ENCODE measurements around the gene USP36.

USP36 gene

DNA sequence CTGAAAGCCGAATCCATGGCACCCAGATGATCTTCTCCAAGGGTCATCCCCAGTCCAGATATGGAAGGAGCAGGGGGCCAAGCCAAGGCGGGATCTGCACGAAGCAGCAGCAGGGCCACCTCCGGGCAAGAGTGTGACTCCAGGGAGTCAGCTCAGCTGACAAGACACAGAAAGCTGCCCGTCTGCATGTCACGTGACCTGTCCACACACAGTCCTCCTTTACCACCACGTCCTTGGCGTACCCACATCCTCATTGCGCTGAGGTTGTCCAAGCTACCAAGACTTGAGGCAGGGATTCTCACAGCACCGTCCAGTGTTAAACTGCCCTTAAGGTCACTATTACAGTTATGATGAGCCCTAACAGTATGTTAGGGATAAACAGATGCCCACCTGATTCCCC lies 47.2 kb downstream of the USP36 start:
- Histone ChIP-seq H3K27me3 (ENCODE audit: insufficient read depth, insufficient read length) (no peaks in the 10 kb centered on the region), H3K9ac (ENCODE audit: insufficient read length, low read depth) (no peak overlapping the region), H3K9me3 (ENCODE audit: insufficient read depth, low read length) (no peaks in the 10 kb centered on the region), H3K36me3 (ENCODE audit: insufficient read depth, insufficient read length, low read length) (peaks cover 71% of the 10 kb centered on the region), H3K4me3 (ENCODE audit: insufficient read length, low read depth) (no peak overlapping the region), H3K4me1 (ENCODE audit: insufficient read depth, insufficient read length) (peaks cover 6% of the 10 kb centered on the region)
- DNase-seq (ENCODE audit: low read depth, low spot score) = no peak
- no peak for TF ChIP-seq ZNF274 (IDR thresholded peaks at IDR 0.05; ENCODE audit: low read depth, low read length)
- no peak for TF ChIP-seq SUZ12 (IDR thresholded peaks at IDR 0.05; ENCODE audit: extremely low read depth, insufficient read depth, insufficient read length)
- TF ChIP-seq YY1 (IDR thresholded peaks at IDR 0.05; ENCODE audit: insufficient read depth, insufficient read length) = no peak

DNA sequence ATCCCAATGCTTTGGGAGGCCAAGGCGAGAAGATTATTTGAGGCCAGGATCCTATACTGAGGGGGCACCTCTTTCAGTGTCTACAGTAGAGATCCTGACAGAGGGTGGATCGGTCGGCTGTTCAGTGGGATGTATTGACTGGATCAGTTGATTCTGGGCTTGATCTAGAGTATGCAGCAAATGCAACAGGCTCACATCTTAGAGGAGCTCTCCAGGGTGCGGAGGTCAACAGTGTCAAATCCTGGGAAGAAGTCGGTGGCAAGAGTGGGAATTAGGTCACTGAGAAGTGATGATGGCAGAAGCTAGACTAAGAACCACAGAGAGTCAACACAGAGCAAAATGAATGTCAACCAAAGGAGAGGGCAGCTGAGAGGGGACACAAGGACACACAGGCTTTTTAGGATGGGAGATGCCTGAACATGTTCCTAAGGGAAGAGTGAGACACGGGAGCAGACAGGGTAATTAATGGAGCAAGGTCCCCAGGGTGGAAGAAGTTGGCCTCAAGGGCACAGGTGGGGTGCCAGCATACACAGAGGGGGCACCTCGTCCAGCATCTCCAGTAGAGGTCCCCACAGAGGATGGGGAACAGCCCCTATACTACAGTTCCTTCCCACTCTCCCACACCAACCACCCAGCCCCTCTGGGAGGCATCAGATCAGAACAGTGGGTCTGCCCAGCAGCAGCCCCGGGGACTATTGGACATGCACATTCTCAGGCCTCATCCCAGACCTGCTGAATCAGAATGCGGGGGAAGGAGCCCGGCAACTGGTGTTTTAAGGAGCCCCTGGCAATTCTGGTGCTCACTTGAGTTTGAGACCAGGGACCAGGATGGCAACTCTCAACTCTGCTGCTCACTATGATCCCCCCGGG lies 48.5 kb downstream of the USP36 start:
- Histone ChIP-seq H3K4me1 (ENCODE audit: insufficient read depth, insufficient read length) (peaks cover 8% of the 10 kb centered on the region), H3K9me3 (ENCODE audit: insufficient read depth, low read length) (no peaks in the 10 kb centered on the region), H3K9ac (ENCODE audit: insufficient read length, low read depth) (no peak overlapping the region), H3K4me3 (ENCODE audit: insufficient read length, low read depth) (no peak overlapping the region), H3K27me3 (ENCODE audit: insufficient read depth, insufficient read length) (no peaks in the 10 kb centered on the region), H3K36me3 (ENCODE audit: insufficient read depth, insufficient read length, low read length) (peaks cover 59% of the 10 kb centered on the region)
- TF ChIP-seq ZNF274 (IDR thresholded peaks at IDR 0.05; ENCODE audit: low read depth, low read length) = no peak
- no peak for TF ChIP-seq YY1 (IDR thresholded peaks at IDR 0.05; ENCODE audit: insufficient read depth, insufficient read length)
- DNase-seq (ENCODE audit: low read depth, low spot score) = no peak

DNA sequence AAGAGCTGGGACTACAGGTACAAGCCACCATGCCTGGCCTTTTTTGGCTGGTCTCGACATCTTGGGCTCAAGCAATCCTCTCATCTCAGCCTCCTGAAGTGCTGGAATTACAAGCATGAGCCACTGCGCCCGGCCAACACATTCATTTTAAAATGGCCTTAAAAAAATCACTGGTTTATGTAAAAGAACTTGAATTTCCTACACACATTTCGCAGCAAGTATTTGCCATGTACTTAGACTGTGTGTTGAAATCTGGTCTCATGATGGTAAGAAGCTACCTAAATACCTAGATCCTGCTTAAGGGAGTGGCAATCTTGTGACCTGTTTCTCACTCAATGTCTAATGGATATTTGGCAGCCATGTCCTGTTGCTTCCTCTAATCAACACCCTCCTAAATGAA lies 50.1 kb downstream of the USP36 start:
- no peaks in the 10 kb centered on the region for H3K27me3 ChIP-seq (ENCODE audit: insufficient read depth, insufficient read length)
- no peaks in the 10 kb centered on the region for H3K9me3 ChIP-seq (ENCODE audit: insufficient read depth, low read length)
- no peak overlapping the region for H3K9ac ChIP-seq (ENCODE audit: insufficient read length, low read depth)
- DNase-seq (ENCODE audit: low read depth, low spot score) = no peak
- peaks cover 10% of the 10 kb centered on the region for H3K4me1 ChIP-seq (ENCODE audit: insufficient read depth, insufficient read length)
- peaks cover 44% of the 10 kb centered on the region for H3K36me3 ChIP-seq (ENCODE audit: insufficient read depth, insufficient read length, low read length)
- TF ChIP-seq ZNF274 (IDR thresholded peaks at IDR 0.05; ENCODE audit: low read depth, low read length) (no peak), YY1 (IDR thresholded peaks at IDR 0.05; ENCODE audit: insufficient read depth, insufficient read length) (no peak), SUZ12 (IDR thresholded peaks at IDR 0.05; ENCODE audit: extremely low read depth, insufficient read depth, insufficient read length) (no peak)
- no peak overlapping the region for H3K4me3 ChIP-seq (ENCODE audit: insufficient read length, low read depth)

DNA sequence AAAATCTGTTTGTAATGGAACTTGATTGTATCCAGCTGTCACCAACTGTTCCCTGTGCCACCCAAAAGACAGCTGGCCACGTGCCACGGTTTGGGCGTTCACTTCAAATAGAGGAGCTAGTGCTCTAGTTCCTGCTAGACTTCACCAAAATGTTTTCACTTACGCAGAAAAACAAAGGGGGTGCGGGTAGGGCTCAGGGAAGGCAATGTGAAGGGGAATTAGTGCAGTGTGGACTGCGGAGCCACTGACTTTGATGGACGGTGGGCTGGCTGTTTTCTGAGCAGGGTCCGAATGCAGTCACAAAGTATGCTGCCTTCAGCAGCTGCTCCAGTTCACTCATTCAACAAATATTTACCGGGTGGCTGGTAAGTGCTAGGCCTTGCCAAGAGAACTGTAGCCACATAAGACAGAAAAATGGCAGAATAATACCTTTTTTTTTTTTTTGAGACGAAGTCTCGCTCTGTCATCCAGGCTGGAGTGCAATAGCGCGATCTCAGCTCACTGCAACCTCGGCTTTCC lies 50.9 kb downstream of the USP36 start:
- H3K36me3 ChIP-seq (ENCODE audit: insufficient read depth, insufficient read length, low read length) = peaks cover 37% of the 10 kb centered on the region
- H3K4me3 ChIP-seq (ENCODE audit: insufficient read length, low read depth) = no peak overlapping the region
- no peaks in the 10 kb centered on the region for H3K27me3 ChIP-seq (ENCODE audit: insufficient read depth, insufficient read length)
- TF ChIP-seq SUZ12 (IDR thresholded peaks at IDR 0.05; ENCODE audit: extremely low read depth, insufficient read depth, insufficient read length) (no peak), YY1 (IDR thresholded peaks at IDR 0.05; ENCODE audit: insufficient read depth, insufficient read length) (no peak), ZNF274 (IDR thresholded peaks at IDR 0.05; ENCODE audit: low read depth, low read length) (no peak)
- no peak for DNase-seq (ENCODE audit: low read depth, low spot score)
- peak overlapping the region; percentile 11 for H3K9ac ChIP-seq (ENCODE audit: insufficient read length, low read depth)
- no peaks in the 10 kb centered on the region for H3K9me3 ChIP-seq (ENCODE audit: insufficient read depth, low read length)
- H3K4me1 ChIP-seq (ENCODE audit: insufficient read depth, insufficient read length) = peaks cover 10% of the 10 kb centered on the region

DNA sequence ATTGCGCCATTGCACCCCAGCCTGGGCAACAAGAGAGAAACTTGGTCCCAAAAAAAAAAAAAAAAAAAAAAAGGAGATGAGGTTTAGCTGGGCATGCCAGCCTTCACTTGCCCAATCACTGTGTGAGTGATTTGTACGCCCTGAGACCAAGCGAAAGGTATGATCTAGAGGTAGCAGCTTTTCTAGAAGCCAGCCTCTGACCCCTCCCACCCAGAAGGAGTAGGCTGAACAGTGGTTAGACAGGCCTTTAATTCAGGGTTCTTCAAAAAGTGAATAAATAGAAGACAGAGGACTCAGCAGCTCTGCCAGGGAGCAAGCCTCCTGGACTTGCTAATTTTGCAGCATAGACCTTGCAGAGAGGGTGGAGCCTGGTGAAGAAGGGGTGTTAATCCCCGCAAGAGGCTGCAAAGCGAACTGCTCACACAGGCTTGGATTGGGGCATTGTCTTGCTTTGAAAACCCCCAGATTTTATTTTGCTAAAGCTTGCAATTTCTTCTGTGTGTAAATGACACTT lies 51.4 kb downstream of the USP36 start:
- H3K27me3 ChIP-seq (ENCODE audit: insufficient read depth, insufficient read length) = no peaks in the 10 kb centered on the region
- TF ChIP-seq ZNF274 (IDR thresholded peaks at IDR 0.05; ENCODE audit: low read depth, low read length) = no peak
- TF ChIP-seq YY1 (IDR thresholded peaks at IDR 0.05; ENCODE audit: insufficient read depth, insufficient read length) = no peak
- TF ChIP-seq SUZ12 (IDR thresholded peaks at IDR 0.05; ENCODE audit: extremely low read depth, insufficient read depth, insufficient read length) = no peak
- no peaks in the 10 kb centered on the region for H3K9me3 ChIP-seq (ENCODE audit: insufficient read depth, low read length)
- H3K36me3 ChIP-seq (ENCODE audit: insufficient read depth, insufficient read length, low read length) = peaks cover 33% of the 10 kb centered on the region
- no peak overlapping the region for H3K4me3 ChIP-seq (ENCODE audit: insufficient read length, low read depth)
- no peak for DNase-seq (ENCODE audit: low read depth, low spot score)
- H3K4me1 ChIP-seq (ENCODE audit: insufficient read depth, insufficient read length) = peaks cover 10% of the 10 kb centered on the region
- no peak overlapping the region for H3K9ac ChIP-seq (ENCODE audit: insufficient read length, low read depth)

DNA sequence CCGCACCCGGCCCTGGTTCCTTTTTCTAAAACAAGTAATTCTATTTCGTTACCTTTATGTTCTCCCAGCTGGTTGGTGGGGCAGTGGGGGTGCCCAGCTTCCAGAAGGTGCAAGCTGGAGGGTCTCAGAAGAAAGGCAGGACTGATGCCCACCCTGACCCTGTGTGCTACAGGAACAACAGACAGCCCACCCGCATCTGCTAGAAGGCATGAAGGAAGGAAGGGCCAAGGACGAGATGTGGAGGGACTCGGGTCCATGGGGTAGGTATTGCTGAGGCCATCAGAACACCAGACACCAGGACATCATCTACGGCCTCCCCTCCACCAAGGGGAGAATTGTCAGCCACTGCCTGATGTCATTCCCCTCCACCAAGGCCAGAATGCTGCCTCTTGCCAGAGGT lies 52.2 kb downstream of the USP36 start:
- H3K4me3 ChIP-seq (ENCODE audit: insufficient read length, low read depth) = no peak overlapping the region
- no peaks in the 10 kb centered on the region for H3K9me3 ChIP-seq (ENCODE audit: insufficient read depth, low read length)
- DNase-seq (ENCODE audit: low read depth, low spot score) = no peak
- peaks cover 10% of the 10 kb centered on the region for H3K4me1 ChIP-seq (ENCODE audit: insufficient read depth, insufficient read length)
- peaks cover 25% of the 10 kb centered on the region for H3K36me3 ChIP-seq (ENCODE audit: insufficient read depth, insufficient read length, low read length)
- H3K9ac ChIP-seq (ENCODE audit: insufficient read length, low read depth) = no peak overlapping the region
- TF ChIP-seq YY1 (IDR thresholded peaks at IDR 0.05; ENCODE audit: insufficient read depth, insufficient read length) (no peak), ZNF274 (IDR thresholded peaks at IDR 0.05; ENCODE audit: low read depth, low read length) (no peak)
- no peaks in the 10 kb centered on the region for H3K27me3 ChIP-seq (ENCODE audit: insufficient read depth, insufficient read length)

DNA sequence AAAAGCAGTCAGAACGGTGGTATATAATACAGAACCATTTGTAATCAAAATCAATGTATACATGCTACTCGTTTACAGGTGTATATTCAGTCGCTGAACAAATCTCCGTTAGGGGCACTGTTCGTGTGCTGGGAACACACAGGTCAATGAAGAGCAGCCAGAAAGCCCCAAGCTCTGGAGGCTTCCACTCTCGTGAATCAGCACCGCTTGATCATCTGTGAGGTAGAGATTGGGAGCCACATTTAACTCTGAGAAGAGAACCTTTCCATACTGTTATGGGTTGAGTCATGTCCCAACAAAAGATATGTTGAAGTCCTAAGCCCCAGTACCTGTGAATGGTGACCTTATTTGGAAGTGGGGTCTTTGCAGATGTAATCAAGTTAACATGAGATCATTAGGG lies 53.2 kb downstream of the USP36 start:
- Histone ChIP-seq H3K36me3 (ENCODE audit: insufficient read depth, insufficient read length, low read length) (peaks cover 18% of the 10 kb centered on the region), H3K9me3 (ENCODE audit: insufficient read depth, low read length) (no peaks in the 10 kb centered on the region), H3K4me3 (ENCODE audit: insufficient read length, low read depth) (no peak overlapping the region), H3K9ac (ENCODE audit: insufficient read length, low read depth) (no peak overlapping the region), H3K4me1 (ENCODE audit: insufficient read depth, insufficient read length) (peaks cover 10% of the 10 kb centered on the region), H3K27me3 (ENCODE audit: insufficient read depth, insufficient read length) (no peaks in the 10 kb centered on the region)
- TF ChIP-seq YY1 (IDR thresholded peaks at IDR 0.05; ENCODE audit: insufficient read depth, insufficient read length) (no peak), ZNF274 (IDR thresholded peaks at IDR 0.05; ENCODE audit: low read depth, low read length) (no peak), SUZ12 (IDR thresholded peaks at IDR 0.05; ENCODE audit: extremely low read depth, insufficient read depth, insufficient read length) (no peak)
- no peak for DNase-seq (ENCODE audit: low read depth, low spot score)
